GM19193 (cell line): ENCODE measurements around the gene DOHH.

Experiments
- POLR2A ChIP-seq: IDR thresholded peaks from 4 replicates; pipeline ENCODE4 v1.6.1; 2011; ENCODE audit not compliant: insufficient read depth, insufficient read length; ENCODE audit errors: extremely low read depth

The DOHH gene

GRCh38 chr19:3504735-3505134, 4.3 kb upstream of the DOHH start:
- TF ChIP-seq POLR2A = no peak

GRCh38 chr19:3503036-3503572, 2.6 kb upstream of the DOHH start:
- TF ChIP-seq POLR2A = no peak

GRCh38 chr19:3501780-3502179, 1.3 kb upstream of the DOHH start:
- no peak for TF ChIP-seq POLR2A

GRCh38 chr19:3499738-3500428, 591 bp downstream of the DOHH start:
- no peak for TF ChIP-seq POLR2A

GRCh38 chr19:3497757-3498520, 2.5 kb downstream of the DOHH start:
- no peak for TF ChIP-seq POLR2A

- no peak for TF ChIP-seq POLR2A
Measured at GRCh38 chr19:3496392-3497273, 3.8 kb downstream of the DOHH start.

DNA sequence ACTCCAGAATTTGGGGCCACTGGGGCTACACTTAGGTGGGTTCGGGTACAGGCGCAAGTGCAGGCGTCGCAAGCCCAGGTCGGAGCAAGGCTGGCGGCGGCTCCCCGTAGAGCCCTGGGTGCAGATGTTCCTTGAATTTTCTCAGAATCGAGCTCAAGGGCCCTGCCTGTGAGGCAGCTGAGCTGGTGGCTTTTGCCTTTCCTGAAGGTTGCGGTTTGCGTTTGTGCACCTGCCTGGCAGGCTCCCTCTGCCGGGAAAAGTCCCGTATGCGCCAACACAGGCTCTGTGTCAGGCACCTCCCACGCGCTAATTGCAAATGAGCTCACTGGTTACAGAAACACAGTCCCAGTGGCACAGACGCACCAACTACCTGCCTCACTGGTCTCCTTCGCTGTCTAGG, 5.9 kb downstream of the DOHH start:
- TF ChIP-seq POLR2A = no peak

DNA sequence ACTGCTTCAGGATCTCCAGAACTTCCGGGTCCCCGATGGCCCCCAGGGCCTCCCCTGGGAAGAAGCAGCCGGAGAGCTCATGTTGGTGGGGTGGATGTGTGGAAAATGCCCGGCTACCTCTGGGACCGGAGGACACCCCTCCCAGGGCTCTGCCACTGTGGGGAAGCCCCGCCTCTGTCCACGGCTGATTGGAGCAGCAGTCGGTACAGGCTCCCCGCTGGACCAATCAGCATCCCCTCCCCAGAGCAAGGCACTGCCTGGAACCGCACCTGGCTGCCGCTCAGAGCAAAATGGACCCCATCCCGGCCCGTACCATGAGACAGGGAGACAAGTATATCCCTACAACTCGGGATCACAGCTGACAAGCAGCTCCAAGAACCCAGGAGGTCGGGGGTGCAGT, 6.4 kb downstream of the DOHH start:
- TF ChIP-seq POLR2A = no peak

DNA sequence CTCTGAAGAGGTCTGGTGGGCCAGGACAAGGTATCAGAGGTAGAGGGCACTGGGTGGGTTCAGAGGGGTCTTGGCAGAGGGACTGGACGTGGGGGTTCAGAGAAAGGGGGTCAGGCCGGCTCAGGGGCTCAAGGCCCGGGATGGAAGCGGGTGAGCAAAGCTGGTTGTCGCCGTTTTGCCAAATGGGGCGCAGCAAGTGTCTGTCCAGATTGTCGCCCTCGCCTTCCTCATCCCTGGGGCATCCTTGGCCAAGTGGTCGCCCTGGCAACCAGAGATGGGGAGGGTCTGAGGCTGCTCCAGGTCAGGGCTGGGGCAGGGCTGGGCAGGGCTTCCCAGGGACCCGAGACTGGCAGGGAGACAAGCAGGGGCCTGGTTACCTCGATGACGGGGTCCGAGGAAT, 6.8 kb downstream of the DOHH start:
- TF ChIP-seq POLR2A = no peak

DNA sequence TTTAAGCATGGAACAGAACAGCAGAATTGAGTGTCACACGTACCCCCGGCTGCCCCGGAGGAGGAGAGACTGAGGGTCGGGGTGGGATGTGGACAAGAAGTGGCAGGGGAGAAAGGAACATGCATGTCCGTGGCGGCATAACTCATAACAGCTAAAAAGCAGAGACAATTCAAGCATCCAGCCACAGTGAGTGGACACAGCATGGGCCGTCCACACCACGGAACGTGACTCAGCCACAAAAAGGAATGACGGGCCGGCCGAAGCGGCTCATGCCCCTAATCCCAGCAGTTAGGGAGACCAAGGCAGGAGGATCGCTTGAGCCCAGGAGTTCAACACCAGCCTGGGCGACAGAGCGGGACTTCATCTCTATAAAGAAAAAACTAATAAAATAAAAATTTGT, 7.6 kb downstream of the DOHH start:
- no peak for TF ChIP-seq POLR2A

DNA sequence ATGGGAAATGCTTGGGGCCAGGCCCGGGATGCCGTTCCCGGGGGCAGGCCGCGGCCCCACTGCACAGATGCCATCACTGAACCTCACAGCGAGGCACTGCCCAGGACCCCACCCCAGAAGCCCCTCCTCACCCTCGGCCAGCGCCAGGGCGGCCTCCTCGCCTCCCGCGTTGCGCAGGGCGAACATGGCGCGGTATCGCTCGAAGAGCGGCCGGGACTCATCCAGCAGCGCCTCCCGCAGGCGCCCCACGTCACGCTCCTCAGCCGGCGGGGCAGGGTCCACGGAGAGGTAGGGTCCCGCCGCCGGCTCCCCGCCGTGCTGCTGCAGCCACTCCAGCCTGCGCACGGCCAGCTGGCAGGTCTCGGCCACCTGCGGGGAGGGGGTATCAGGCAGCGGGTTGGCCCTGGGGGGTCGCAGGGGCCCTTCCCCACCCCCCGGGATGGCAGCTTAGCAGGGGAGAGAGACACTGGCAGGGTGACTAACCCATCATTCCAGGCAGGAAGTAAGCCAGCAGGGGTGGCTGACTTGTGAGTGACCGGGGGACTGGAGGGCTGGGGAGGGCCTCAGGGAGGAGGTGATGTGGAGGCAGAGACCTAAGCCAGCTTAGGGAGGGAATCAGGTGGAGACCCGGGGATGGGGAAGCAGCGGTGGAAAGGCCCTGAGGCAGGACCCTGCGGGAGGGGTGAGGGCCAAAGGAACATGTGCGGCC, 8.2 kb downstream of the DOHH start:
- no peak for TF ChIP-seq POLR2A

- TF ChIP-seq POLR2A = no peak
Measured at GRCh38 chr19:3491396-3492119, 8.9 kb downstream of the DOHH start.

- no peak for TF ChIP-seq POLR2A
Measured at GRCh38 chr19:3483226-3483628, 17.2 kb downstream of the DOHH start, which contains the start of gene SMIM44. SMIM44 (minus strand) TSS chr19:3483441; CDS start chr19:3483403, 38 bp downstream.

DNA sequence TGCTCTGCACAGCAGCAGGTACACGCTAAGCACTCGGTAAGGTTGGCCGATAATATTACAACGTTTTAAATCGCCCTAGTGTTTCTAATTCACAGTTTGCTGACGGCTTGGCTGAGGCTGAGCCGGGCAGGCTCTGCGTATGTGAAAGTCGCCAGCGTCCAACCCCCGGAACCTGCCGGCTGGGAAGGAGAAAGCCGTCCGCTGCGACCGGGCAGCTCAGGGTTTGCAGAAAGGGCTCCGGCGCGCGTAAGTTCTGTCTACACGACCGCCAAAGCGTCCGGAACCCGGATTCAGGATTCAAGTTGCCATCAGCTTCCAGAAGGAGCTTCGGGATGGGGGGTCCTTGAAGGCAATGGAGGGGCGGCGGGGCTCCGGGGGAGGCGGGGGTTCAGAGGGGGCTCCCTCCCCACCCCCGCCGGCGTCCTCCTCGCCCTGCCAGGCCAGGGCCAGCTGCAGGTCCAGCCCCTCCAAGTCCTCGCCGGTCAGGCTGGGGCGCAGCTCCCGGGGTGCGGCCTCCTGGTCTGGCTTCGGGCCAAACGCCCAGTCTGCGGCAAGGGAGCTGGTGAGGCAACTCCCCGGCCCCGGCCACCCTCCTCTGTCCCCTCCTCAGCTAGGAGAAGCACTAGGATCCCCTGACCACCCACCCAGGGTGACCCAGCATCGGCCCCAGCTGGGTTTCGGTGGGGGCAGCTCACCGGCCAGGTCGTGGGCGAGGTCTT, 17.8 kb downstream of the DOHH start:
- TF ChIP-seq POLR2A = no peak
